Activated gamma-delta T cell treated with anti-CD3 and anti-CD28 coated beads, Interleukin-2, amount 50 U/mL, for 16 hours (primary cell): ENCODE data around the gene GPR107.
"Not testable (repeated sequence)": the region's sequence is repeated elsewhere in the genome, so short reads cannot be mapped to it uniquely, and the experiment has no call there.

Experiments
- DNase-seq: peaks from one replicate; pipeline ENCODE4 v3.0.0-alpha.2; 2020; ENCODE audit warnings: low read depth

Gene GPR107

GRCh38 chr9:130053504-130054324 lies at the start of gene GPR107:
TSS of gene GPR107 (plus strand) at chr9:130053906. CDS start at chr9:130053933, 27 bp downstream.
- DNase-seq: peak; percentile 69

- no peak for DNase-seq
These were observed 49.7 kb upstream of the GPR107 start for GRCh38 chr9:130003943-130004552.

- DNase-seq: not testable (repeated sequence)
These were observed 46.8 kb upstream of the GPR107 start for GRCh38 chr9:130006952-130007351.

- no peak for DNase-seq
These were observed 45.2 kb upstream of the GPR107 start for GRCh38 chr9:130008538-130008937.

GRCh38 chr9:130009546-130009945 lies 44.2 kb upstream of the GPR107 start:
- not testable (repeated sequence) for DNase-seq

- DNase-seq: no peak
These were observed 43.3 kb upstream of the GPR107 start for GRCh38 chr9:130010151-130010988.

- no peak for DNase-seq
These were observed 40.4 kb upstream of the GPR107 start for GRCh38 chr9:130013326-130013725.

GRCh38 chr9:130015353-130016019 lies 38.2 kb upstream of the GPR107 start:
- no peak for DNase-seq

- no peak for DNase-seq
These were observed 36.6 kb upstream of the GPR107 start for GRCh38 chr9:130017076-130017475.

- not testable (repeated sequence) for DNase-seq
These were observed 36.2 kb upstream of the GPR107 start for GRCh38 chr9:130017510-130017909.

GRCh38 chr9:130018265-130018664 lies 35.4 kb upstream of the GPR107 start:
- DNase-seq: no peak

- no peak for DNase-seq
These were observed 33.1 kb upstream of the GPR107 start for GRCh38 chr9:130020618-130021017.

- no peak for DNase-seq
These were observed 32.6 kb upstream of the GPR107 start for GRCh38 chr9:130021123-130021522.

- not testable (repeated sequence) for DNase-seq
These were observed 31.9 kb upstream of the GPR107 start for GRCh38 chr9:130021842-130022241.

GRCh38 chr9:130022566-130023143 lies 31.1 kb upstream of the GPR107 start:
- DNase-seq: no peak

GRCh38 chr9:130023144-130023787 lies 30.4 kb upstream of the GPR107 start:
- DNase-seq: no peak

GRCh38 chr9:130023994-130024596 lies 29.6 kb upstream of the GPR107 start:
- DNase-seq: no peak

- DNase-seq: no peak
These were observed 29.1 kb upstream of the GPR107 start for GRCh38 chr9:130024597-130024994.

- DNase-seq: no peak
These were observed 26.9 kb upstream of the GPR107 start for GRCh38 chr9:130026583-130027340.
